Measurements from ENCODE around the gene OR52A5.
"Not testable (repeated sequence)": the region's sequence is repeated elsewhere in the genome, so short reads cannot be mapped to it uniquely, and the experiment has no call there.

GRCh38 chr11:5165898-5166297 is 27.7 kb upstream of the OR52A5 start:
- not testable (repeated sequence) for TF ChIP-seq CTCF (IDR thresholded peaks at IDR 0.05); REST (IDR thresholded peaks at IDR 0.05; ENCODE audit: insufficient read depth in 1 of 2, low read depth in 2 of 2, low read length in 1 of 2); POLR2AphosphoS5 (IDR thresholded peaks at IDR 0.05; ENCODE audit: low read depth, low read length); TCF7L2 (IDR thresholded peaks at IDR 0.05; ENCODE audit: low read depth, low read length)
